GM19455 (cell line): ENCODE measurements around the gene APOD.
"Not testable (repeated sequence)": the region's sequence is repeated elsewhere in the genome, so short reads cannot be mapped to it uniquely, and the experiment has no call there.

Experiments
- ATAC-seq: cut with Tn5 transposase; IDR thresholded peaks from one replicate; pipeline ENCODE4 v1.9.1; 2021; ENCODE audit not compliant: unreplicated experiment

APOD gene

GRCh38 chr3:195617784-195618659, 34.3 kb upstream of the APOD start:
- not testable (repeated sequence) for ATAC-seq

- ATAC-seq: not testable (repeated sequence)
Measured at GRCh38 chr3:195617134-195617533, 33.4 kb upstream of the APOD start.

GRCh38 chr3:195616681-195617080, 32.9 kb upstream of the APOD start:
- ATAC-seq: no peak

GRCh38 chr3:195615952-195616537, 32.3 kb upstream of the APOD start:
- ATAC-seq: not testable (repeated sequence)

- ATAC-seq: not testable (repeated sequence)
Measured at GRCh38 chr3:195614672-195615504, 31.1 kb upstream of the APOD start.

- ATAC-seq: no peak
Measured at GRCh38 chr3:195613468-195614069, 29.8 kb upstream of the APOD start.

- no peak for ATAC-seq
Measured at GRCh38 chr3:195612075-195612800, 28.5 kb upstream of the APOD start.

- no peak for ATAC-seq
Measured at GRCh38 chr3:195609229-195609628, 25.5 kb upstream of the APOD start.

- ATAC-seq: not testable (repeated sequence)
Measured at GRCh38 chr3:195601785-195602184, 18.0 kb upstream of the APOD start.

- ATAC-seq: no peak
Measured at GRCh38 chr3:195601382-195601781, 17.6 kb upstream of the APOD start.

- not testable (repeated sequence) for ATAC-seq
Measured at GRCh38 chr3:195599926-195600325, 16.2 kb upstream of the APOD start.

- not testable (repeated sequence) for ATAC-seq
Measured at GRCh38 chr3:195599516-195599915, 15.8 kb upstream of the APOD start.

GRCh38 chr3:195597848-195598247, 14.1 kb upstream of the APOD start:
- ATAC-seq: no peak

GRCh38 chr3:195597229-195597628, 13.5 kb upstream of the APOD start:
- ATAC-seq: no peak

GRCh38 chr3:195596765-195597171, 13.0 kb upstream of the APOD start:
- no peak for ATAC-seq

- ATAC-seq: no peak
Measured at GRCh38 chr3:195595785-195596531, 12.2 kb upstream of the APOD start.

- ATAC-seq: no peak
Measured at GRCh38 chr3:195591852-195592251, 8.1 kb upstream of the APOD start.

- ATAC-seq: no peak
Measured at GRCh38 chr3:195591220-195591619, 7.5 kb upstream of the APOD start.

GRCh38 chr3:195590381-195590780, 6.6 kb upstream of the APOD start:
- not testable (repeated sequence) for ATAC-seq

- not testable (repeated sequence) for ATAC-seq
Measured at GRCh38 chr3:195589796-195590195, 6.1 kb upstream of the APOD start.
